ENCODE data around the gene NLGN4X. TPM values are rescaled to one million over a fixed set of nuclear protein-coding genes. Genes with fewer than 3 reads are reported as not detected.

Gene NLGN4X
- total and polyA plus RNA-seq, 4 donors: 0.24 to 5.0 (median 0.86) TPM

- no peak overlapping the region for H3K27ac ChIP-seq (ENCODE audit: low read depth in 1 of 2, low read length in 1 of 2)
- no peaks in the 10 kb centered on the region for H3K36me3 ChIP-seq (ENCODE audit: control insufficient read depth in 4 of 4, insufficient read depth in 4 of 4, low read length in 4 of 4)
- H3K27me3 ChIP-seq (ENCODE audit: control insufficient read depth in 3 of 3, insufficient read depth in 3 of 3, low read length in 2 of 3): peaks cover 10 to 73% (median 45%) of the 10 kb centered on the region in 3 donors
- peaks cover 0 to 2% (median 0%) of the 10 kb centered on the region in 5 donors for H3K4me1 ChIP-seq (ENCODE audit: control insufficient read depth in 5 of 5, insufficient read depth in 5 of 5, low read length in 5 of 5)
- 5 to 9% methylated on average over 17 of the region's 17 CpGs for WGBS, 2 donors
- TF ChIP-seq CTCF (IDR thresholded peaks at IDR 0.05; ENCODE audit: control extremely low read depth, extremely low read depth): no peak
- no peak for ATAC-seq (ENCODE audit: insufficient read depth, low FRiP score)
- H3K9me3 ChIP-seq (ENCODE audit: control insufficient read depth in 4 of 4, insufficient read depth in 3 of 4, low read length in 3 of 4): no peaks in the 10 kb centered on the region
- no peak overlapping the region for H3K9ac ChIP-seq (ENCODE audit: insufficient read depth in 1 of 2, low read length in 2 of 2)
- H3K4me3 ChIP-seq: no peak overlapping the region
- DNase-seq: no peak
Observed at GRCh38 chrX:6225288-6225910, 3.3 kb downstream of the NLGN4X start.

- no peaks in the 10 kb centered on the region for H3K36me3 ChIP-seq (ENCODE audit: control insufficient read depth in 4 of 4, insufficient read depth in 4 of 4, low read length in 4 of 4)
- ATAC-seq (ENCODE audit: insufficient read depth, low FRiP score) (no peak), DNase-seq (no peak)
- peaks cover 10 to 68% (median 29%) of the 10 kb centered on the region in 3 donors for H3K27me3 ChIP-seq (ENCODE audit: control insufficient read depth in 3 of 3, insufficient read depth in 3 of 3, low read length in 2 of 3)
- no peak overlapping the region for H3K4me3 ChIP-seq
- peaks cover 0 to 2% (median 0%) of the 10 kb centered on the region in 5 donors for H3K4me1 ChIP-seq (ENCODE audit: control insufficient read depth in 5 of 5, insufficient read depth in 5 of 5, low read length in 5 of 5)
- 36 to 47% methylated on average over 3 of the region's 3 CpGs for WGBS, 2 donors
- H3K9me3 ChIP-seq (ENCODE audit: control insufficient read depth in 4 of 4, insufficient read depth in 3 of 4, low read length in 3 of 4): no peaks in the 10 kb centered on the region
- no peak for TF ChIP-seq CTCF (IDR thresholded peaks at IDR 0.05; ENCODE audit: control extremely low read depth, extremely low read depth)
- no peak overlapping the region for H3K27ac ChIP-seq (ENCODE audit: low read depth in 1 of 2, low read length in 1 of 2)
- H3K9ac ChIP-seq (ENCODE audit: insufficient read depth in 1 of 2, low read length in 2 of 2): no peak overlapping the region
Observed at GRCh38 chrX:6223516-6223915, 5.2 kb downstream of the NLGN4X start.

- ATAC-seq (ENCODE audit: insufficient read depth, low FRiP score) (no peak), DNase-seq (no peak)
- WGBS, 2 donors: 77 to 92% methylated on average over 8 of the region's 8 CpGs
- Histone ChIP-seq H3K27ac (ENCODE audit: low read depth in 1 of 2, low read length in 1 of 2) (no peak overlapping the region), H3K9ac (ENCODE audit: insufficient read depth in 1 of 2, low read length in 2 of 2) (no peak overlapping the region), H3K27me3 (ENCODE audit: control insufficient read depth in 3 of 3, insufficient read depth in 3 of 3, low read length in 2 of 3) (peaks cover 0 to 13% (median 11%) of the 10 kb centered on the region in 3 donors), H3K9me3 (ENCODE audit: control insufficient read depth in 4 of 4, insufficient read depth in 3 of 4, low read length in 3 of 4) (no peaks in the 10 kb centered on the region), H3K36me3 (ENCODE audit: control insufficient read depth in 4 of 4, insufficient read depth in 4 of 4, low read length in 4 of 4) (no peaks in the 10 kb centered on the region), H3K4me1 (ENCODE audit: control insufficient read depth in 5 of 5, insufficient read depth in 5 of 5, low read length in 5 of 5) (no peaks in the 10 kb centered on the region), H3K4me3 (no peak overlapping the region)
- no peak for TF ChIP-seq CTCF (IDR thresholded peaks at IDR 0.05; ENCODE audit: control extremely low read depth, extremely low read depth)
Observed at GRCh38 chrX:6210230-6210629, 18.4 kb downstream of the NLGN4X start.
